ENCODE measurements around the gene PAH.

The PAH gene

GRCh38 chr12:102913453-102914226, 3.4 kb downstream of the PAH start:
- H3K4me3 ChIP-seq (ENCODE audit: low read depth, low read length) = no peak overlapping the region
- TF ChIP-seq CTCF (conservative IDR thresholded peaks at IDR 0.05; ENCODE audit: low read depth, low read length) = no peak
- no peak for DNase-seq (ENCODE audit: low read depth)

- no peak overlapping the region for H3K4me3 ChIP-seq (ENCODE audit: low read depth, low read length)
- no peak for DNase-seq (ENCODE audit: low read depth)
- TF ChIP-seq CTCF (conservative IDR thresholded peaks at IDR 0.05; ENCODE audit: low read depth, low read length) = no peak
Observed at GRCh38 chr12:102912258-102912657, 4.8 kb downstream of the PAH start.

GRCh38 chr12:102911320-102911719, 5.7 kb downstream of the PAH start:
- H3K4me3 ChIP-seq (ENCODE audit: low read depth, low read length) = no peak overlapping the region
- DNase-seq (ENCODE audit: low read depth) = no peak
- TF ChIP-seq CTCF (conservative IDR thresholded peaks at IDR 0.05; ENCODE audit: low read depth, low read length) = no peak

- no peak for TF ChIP-seq CTCF (conservative IDR thresholded peaks at IDR 0.05; ENCODE audit: low read depth, low read length)
- DNase-seq (ENCODE audit: low read depth) = no peak
- H3K4me3 ChIP-seq (ENCODE audit: low read depth, low read length) = no peak overlapping the region
Observed at GRCh38 chr12:102910792-102911191, 6.3 kb downstream of the PAH start.

- TF ChIP-seq CTCF (conservative IDR thresholded peaks at IDR 0.05; ENCODE audit: low read depth, low read length) = no peak
- no peak overlapping the region for H3K4me3 ChIP-seq (ENCODE audit: low read depth, low read length)
- DNase-seq (ENCODE audit: low read depth) = no peak
Observed at GRCh38 chr12:102910137-102910536, 6.9 kb downstream of the PAH start.

- no peak for TF ChIP-seq CTCF (conservative IDR thresholded peaks at IDR 0.05; ENCODE audit: low read depth, low read length)
- H3K4me3 ChIP-seq (ENCODE audit: low read depth, low read length) = no peak overlapping the region
- DNase-seq (ENCODE audit: low read depth) = no peak
Observed at GRCh38 chr12:102907918-102908317, 9.1 kb downstream of the PAH start.

- TF ChIP-seq CTCF (conservative IDR thresholded peaks at IDR 0.05; ENCODE audit: low read depth, low read length) = no peak
- no peak overlapping the region for H3K4me3 ChIP-seq (ENCODE audit: low read depth, low read length)
- DNase-seq (ENCODE audit: low read depth) = no peak
Observed at GRCh38 chr12:102905229-102905628, 11.8 kb downstream of the PAH start.
